OCI-LY3 (cell line): ENCODE results near the gene ZFP36L1.

Source experiments
- H2AFZ ChIP-seq: fragments of 200-600, 300-600 bp; shearing (Covaris generic); 2 replicates; pipeline ENCODE4 v1.6.0; 2014; ENCODE audit warnings: antibody characterized with exemption, low read depth, low read length
- H3K27ac ChIP-seq: fragments of 200-600, 300-600 bp; sonication (generic); 2 replicates; pipeline ENCODE4 v1.5.1; 2014; ENCODE audit warnings: mild to moderate bottlenecking, low read length, moderate library complexity, mixed read lengths
- H3K27me3 ChIP-seq: fragments of 200-600, 300-600 bp; sonication (generic); 2 replicates; pipeline ENCODE4 v1.6.1; 2014; ENCODE audit warnings: low read depth, low read length, mixed read lengths
- H3K36me3 ChIP-seq: fragments of 200-600, 300-600 bp; sonication (generic); replicated peaks from 2 replicates; pipeline ENCODE3; 2014; ENCODE audit warnings: low read depth, low read length, mixed read lengths
- H3K4me1 ChIP-seq: fragments of 300-600, 200-600 bp; sonication (generic); 2 replicates; pipeline ENCODE4 v1.6.1; 2014; ENCODE audit warnings: low read length, mixed read lengths
- H3K4me2 ChIP-seq: fragments of 200-600, 300-600 bp; sonication (generic); 2 replicates; pipeline ENCODE4 v1.6.1; 2014; ENCODE audit warnings: low read length, mixed read lengths
- H3K4me3 ChIP-seq: fragments of 300-600, 200-600 bp; sonication (generic); 2 replicates; pipeline ENCODE4 v1.5.1; 2014; ENCODE audit warnings: antibody characterized with exemption, mild to moderate bottlenecking, low read length, moderate library complexity
- H3K79me2 ChIP-seq: fragments of 300-600, 200-600 bp; shearing (Covaris generic); 2 replicates; pipeline ENCODE4 v1.6.1; 2014; ENCODE audit warnings: mild to moderate bottlenecking, low read length, mixed read lengths
- H3K9ac ChIP-seq: fragments of 300-600, 200-600 bp; shearing (Covaris generic); 2 replicates; pipeline ENCODE4 v1.6.0; 2014; ENCODE audit warnings: mild to moderate bottlenecking, low read length, moderate library complexity
- H3K9me3 ChIP-seq: fragments of 200-600, 300-600 bp; shearing (Covaris generic); 2 replicates; pipeline ENCODE4 v1.6.1; 2014; ENCODE audit warnings: low read length, mixed read lengths; ENCODE audit not compliant: insufficient read depth
- H4K20me1 ChIP-seq: fragments of 200-600, 300-600 bp; sonication (generic); 2 replicates; pipeline ENCODE4 v1.6.1; 2016; ENCODE audit warnings: low read length, mixed read lengths; ENCODE audit not compliant: insufficient read depth
- EZH2phosphoT487 ChIP-seq: fragments of 200-600 bp; shearing (Covaris generic); IDR thresholded peaks from 2 replicates; pipeline ENCODE4 v1.6.1; 2018; ENCODE audit warnings: antibody characterized with exemption, mixed run types, low read depth
- TF ChIP-seq, protein P1 (sequence below): fragments of 200-600, 300-600 bp; sonication (generic); IDR thresholded peaks from 2 replicates; pipeline ENCODE4 v1.5.1; 2014; ENCODE audit warnings: antibody characterized with exemption, low read length, low read depth

ZFP36L1 gene

DNA sequence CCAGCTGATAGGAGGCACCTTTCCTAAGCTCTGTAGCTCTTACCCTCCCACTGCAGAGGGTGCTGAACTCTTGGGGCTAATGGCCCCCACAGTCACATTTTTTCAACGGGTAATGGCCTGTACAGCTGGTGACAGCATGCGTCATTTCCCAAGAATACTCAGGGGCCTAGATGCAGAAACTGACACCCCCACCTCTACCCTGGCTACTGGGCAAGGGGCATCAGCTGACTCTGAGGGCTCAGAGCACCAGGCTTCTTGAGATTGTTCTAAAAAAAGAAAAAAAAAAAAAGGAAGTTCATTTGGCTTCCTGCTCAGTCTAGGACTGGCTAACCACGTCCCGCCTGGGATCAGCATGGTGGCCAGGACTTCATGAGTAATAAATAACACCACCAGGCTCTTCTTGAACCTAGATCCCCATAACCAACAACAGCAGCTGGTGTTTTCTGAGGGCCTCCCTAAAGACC, 35.2 kb downstream of the ZFP36L1 start:
- no peaks in the 10 kb centered on the region for H3K36me3 ChIP-seq
- no peak overlapping the region for H3K27ac ChIP-seq
- no peak overlapping the region for H3K9ac ChIP-seq
- no peak overlapping the region; the same call in 1 of the 2 replicates for H3K4me2 ChIP-seq
- no peak overlapping the region for H3K4me3 ChIP-seq
- H3K9me3 ChIP-seq: no peaks in the 10 kb centered on the region
- H3K27me3 ChIP-seq: no peaks in the 10 kb centered on the region
- no peak overlapping the region for H2AFZ ChIP-seq
- H4K20me1 ChIP-seq: no peaks in the 10 kb centered on the region
- TF ChIP-seq, protein P1, sequence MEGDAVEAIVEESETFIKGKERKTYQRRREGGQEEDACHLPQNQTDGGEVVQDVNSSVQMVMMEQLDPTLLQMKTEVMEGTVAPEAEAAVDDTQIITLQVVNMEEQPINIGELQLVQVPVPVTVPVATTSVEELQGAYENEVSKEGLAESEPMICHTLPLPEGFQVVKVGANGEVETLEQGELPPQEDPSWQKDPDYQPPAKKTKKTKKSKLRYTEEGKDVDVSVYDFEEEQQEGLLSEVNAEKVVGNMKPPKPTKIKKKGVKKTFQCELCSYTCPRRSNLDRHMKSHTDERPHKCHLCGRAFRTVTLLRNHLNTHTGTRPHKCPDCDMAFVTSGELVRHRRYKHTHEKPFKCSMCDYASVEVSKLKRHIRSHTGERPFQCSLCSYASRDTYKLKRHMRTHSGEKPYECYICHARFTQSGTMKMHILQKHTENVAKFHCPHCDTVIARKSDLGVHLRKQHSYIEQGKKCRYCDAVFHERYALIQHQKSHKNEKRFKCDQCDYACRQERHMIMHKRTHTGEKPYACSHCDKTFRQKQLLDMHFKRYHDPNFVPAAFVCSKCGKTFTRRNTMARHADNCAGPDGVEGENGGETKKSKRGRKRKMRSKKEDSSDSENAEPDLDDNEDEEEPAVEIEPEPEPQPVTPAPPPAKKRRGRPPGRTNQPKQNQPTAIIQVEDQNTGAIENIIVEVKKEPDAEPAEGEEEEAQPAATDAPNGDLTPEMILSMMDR: no peak
- no peak for TF ChIP-seq EZH2phosphoT487
- no peaks in the 10 kb centered on the region for H3K79me2 ChIP-seq
- H3K4me1 ChIP-seq: peaks cover 9% of the 10 kb centered on the region

DNA sequence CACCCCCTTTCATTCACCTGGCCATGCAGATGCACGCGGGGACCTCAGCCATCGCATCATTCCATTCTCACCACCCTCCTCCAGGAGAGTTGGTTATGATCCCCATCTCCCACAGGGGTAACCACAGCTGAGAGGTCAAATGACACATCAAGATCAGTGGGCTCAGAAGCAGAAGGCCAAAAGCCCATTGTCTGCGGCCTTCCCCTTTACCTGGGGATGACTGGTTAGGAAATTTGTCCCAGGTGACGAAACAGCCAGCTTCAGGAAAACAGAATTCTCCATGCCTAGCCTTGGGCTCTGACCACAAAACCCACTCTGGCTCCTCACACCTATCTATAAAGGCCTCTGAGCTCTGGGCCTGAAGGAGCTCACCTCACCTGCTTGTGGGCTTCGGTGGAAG, 36.1 kb downstream of the ZFP36L1 start:
- H3K27me3 ChIP-seq: no peaks in the 10 kb centered on the region
- no peaks in the 10 kb centered on the region for H3K79me2 ChIP-seq
- TF ChIP-seq, protein P1: no peak
- H4K20me1 ChIP-seq: no peaks in the 10 kb centered on the region
- no peaks in the 10 kb centered on the region for H3K9me3 ChIP-seq
- H3K9ac ChIP-seq: no peak overlapping the region
- H3K4me1 ChIP-seq: peaks cover 9% of the 10 kb centered on the region
- H3K36me3 ChIP-seq: no peaks in the 10 kb centered on the region
- no peak overlapping the region for H3K4me2 ChIP-seq
- no peak overlapping the region for H2AFZ ChIP-seq
- H3K27ac ChIP-seq: no peak overlapping the region
- no peak overlapping the region for H3K4me3 ChIP-seq

DNA sequence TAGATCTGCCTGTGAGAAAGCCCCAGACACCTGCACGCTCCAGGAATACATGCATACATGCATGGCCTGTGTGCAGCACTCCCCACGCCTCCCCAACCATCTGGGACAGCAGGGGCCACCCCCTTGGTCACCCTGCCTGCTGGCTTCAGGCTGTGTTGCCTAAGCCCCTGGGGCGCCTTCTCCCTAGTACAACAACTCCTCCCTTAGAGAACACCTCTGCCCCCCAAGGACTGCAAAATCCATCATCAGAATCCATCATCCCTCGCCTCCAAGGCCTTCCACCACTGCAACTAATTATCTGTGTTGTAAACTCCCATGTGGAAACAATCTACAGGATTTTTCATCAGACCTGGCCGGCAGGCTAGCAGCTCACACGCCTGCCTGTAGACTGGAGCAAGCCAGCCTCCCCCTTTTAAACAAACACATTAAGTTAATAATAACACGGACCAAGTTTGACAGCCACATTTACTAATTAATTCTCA, 36.8 kb downstream of the ZFP36L1 start:
- Histone ChIP-seq H3K27me3 (no peaks in the 10 kb centered on the region), H3K4me1 (peaks cover 9% of the 10 kb centered on the region), H3K9me3 (no peaks in the 10 kb centered on the region), H3K27ac (no peak overlapping the region), H2AFZ (no peak overlapping the region), H3K36me3 (no peaks in the 10 kb centered on the region), H4K20me1 (no peaks in the 10 kb centered on the region), H3K4me3 (no peak overlapping the region), H3K79me2 (no peaks in the 10 kb centered on the region), H3K4me2 (no peak overlapping the region), H3K9ac (no peak overlapping the region)
- TF ChIP-seq EZH2phosphoT487: no peak
- TF ChIP-seq, protein P1: no peak

GRCh38 chr14:68755016-68755353, 37.9 kb downstream of the ZFP36L1 start:
- no peak for TF ChIP-seq EZH2phosphoT487
- TF ChIP-seq, protein P1: no peak
- no peaks in the 10 kb centered on the region for H3K36me3 ChIP-seq
- H3K9me3 ChIP-seq: no peaks in the 10 kb centered on the region
- no peak overlapping the region for H2AFZ ChIP-seq
- H3K9ac ChIP-seq: no peak overlapping the region
- no peak overlapping the region for H3K4me2 ChIP-seq
- no peaks in the 10 kb centered on the region for H3K27me3 ChIP-seq
- H3K27ac ChIP-seq: no peak overlapping the region
- H3K4me1 ChIP-seq: peaks cover 9% of the 10 kb centered on the region
- no peak overlapping the region for H3K4me3 ChIP-seq
- no peaks in the 10 kb centered on the region for H3K79me2 ChIP-seq
- H4K20me1 ChIP-seq: no peaks in the 10 kb centered on the region
